ENCODE measurements around the gene SPATA22.

SPATA22 gene

GRCh38 chr17:3507071-3507470 is 35.5 kb upstream of the SPATA22 start:
- TF ChIP-seq, protein P1, sequence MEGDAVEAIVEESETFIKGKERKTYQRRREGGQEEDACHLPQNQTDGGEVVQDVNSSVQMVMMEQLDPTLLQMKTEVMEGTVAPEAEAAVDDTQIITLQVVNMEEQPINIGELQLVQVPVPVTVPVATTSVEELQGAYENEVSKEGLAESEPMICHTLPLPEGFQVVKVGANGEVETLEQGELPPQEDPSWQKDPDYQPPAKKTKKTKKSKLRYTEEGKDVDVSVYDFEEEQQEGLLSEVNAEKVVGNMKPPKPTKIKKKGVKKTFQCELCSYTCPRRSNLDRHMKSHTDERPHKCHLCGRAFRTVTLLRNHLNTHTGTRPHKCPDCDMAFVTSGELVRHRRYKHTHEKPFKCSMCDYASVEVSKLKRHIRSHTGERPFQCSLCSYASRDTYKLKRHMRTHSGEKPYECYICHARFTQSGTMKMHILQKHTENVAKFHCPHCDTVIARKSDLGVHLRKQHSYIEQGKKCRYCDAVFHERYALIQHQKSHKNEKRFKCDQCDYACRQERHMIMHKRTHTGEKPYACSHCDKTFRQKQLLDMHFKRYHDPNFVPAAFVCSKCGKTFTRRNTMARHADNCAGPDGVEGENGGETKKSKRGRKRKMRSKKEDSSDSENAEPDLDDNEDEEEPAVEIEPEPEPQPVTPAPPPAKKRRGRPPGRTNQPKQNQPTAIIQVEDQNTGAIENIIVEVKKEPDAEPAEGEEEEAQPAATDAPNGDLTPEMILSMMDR (IDR thresholded peaks at IDR 0.05) = no peak

- TF ChIP-seq, protein P1 (IDR thresholded peaks at IDR 0.05) = no peak
Observed at GRCh38 chr17:3506054-3506453, 34.4 kb upstream of the SPATA22 start.

- TF ChIP-seq, protein P1 (IDR thresholded peaks at IDR 0.05) = no peak
Observed at GRCh38 chr17:3505008-3505407, 33.4 kb upstream of the SPATA22 start.

DNA sequence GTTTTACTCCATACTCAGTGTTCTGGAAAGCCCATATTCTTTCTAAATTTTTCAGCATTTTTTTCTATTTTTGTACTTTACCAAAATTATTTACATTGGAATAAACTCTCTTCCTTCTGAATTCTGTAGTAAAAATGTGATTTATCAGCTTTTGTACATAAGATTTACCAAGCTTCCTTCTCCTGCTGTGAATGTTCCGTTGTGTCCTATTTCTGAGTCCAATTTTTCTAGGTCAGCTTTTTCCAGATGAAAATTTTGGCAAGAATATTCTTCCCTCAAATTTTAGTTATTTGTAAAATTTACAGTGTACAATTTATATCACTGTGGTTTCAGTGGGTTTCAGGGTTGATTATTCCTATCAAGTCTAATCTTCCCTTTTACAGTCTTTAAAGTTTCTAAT is 31.7 kb upstream of the SPATA22 start:
- TF ChIP-seq, protein P1 (IDR thresholded peaks at IDR 0.05) = no peak

DNA sequence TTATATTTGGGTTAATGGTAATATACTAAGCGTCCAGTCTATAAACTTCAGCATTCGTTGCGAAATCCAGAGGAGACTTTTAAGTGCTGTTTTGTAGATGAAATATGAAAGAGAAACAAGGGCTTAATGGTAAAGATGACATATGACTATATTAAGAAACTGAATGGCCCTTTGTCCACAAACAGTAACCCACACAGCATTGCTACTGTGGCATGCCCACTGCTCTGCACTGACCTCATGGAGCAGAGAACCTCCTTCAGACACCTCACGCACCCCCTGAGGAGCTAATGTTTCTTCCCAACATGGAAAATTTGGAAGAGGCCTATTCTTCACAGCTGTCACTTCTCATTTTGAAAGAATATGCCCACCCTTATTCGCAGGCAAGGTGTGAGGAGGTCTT is 30.8 kb upstream of the SPATA22 start:
- TF ChIP-seq, protein P1 (IDR thresholded peaks at IDR 0.05) = no peak

DNA sequence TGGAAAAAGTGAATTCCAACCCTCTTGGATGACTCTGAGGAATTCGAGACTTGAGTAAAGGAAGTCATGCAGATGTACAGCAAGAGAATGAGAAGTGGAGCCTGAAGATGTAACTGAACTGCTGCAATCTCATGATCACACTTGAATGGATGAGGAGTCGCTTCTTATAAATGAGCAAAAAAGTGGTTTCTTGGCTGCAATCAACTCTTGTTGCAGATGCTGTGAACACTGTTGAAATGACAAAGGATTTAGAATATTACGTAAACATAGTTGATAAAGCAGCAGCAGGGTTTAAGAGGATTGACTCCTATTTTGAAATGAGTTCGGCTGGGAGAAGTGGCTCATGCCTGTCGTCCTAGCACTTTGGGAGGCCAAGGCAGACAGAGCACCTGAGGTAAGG is 29.7 kb upstream of the SPATA22 start:
- TF ChIP-seq, protein P1 (IDR thresholded peaks at IDR 0.05) = no peak

GRCh38 chr17:3497101-3497500 is 25.5 kb upstream of the SPATA22 start:
- TF ChIP-seq, protein P1 (IDR thresholded peaks at IDR 0.05) = no peak

DNA sequence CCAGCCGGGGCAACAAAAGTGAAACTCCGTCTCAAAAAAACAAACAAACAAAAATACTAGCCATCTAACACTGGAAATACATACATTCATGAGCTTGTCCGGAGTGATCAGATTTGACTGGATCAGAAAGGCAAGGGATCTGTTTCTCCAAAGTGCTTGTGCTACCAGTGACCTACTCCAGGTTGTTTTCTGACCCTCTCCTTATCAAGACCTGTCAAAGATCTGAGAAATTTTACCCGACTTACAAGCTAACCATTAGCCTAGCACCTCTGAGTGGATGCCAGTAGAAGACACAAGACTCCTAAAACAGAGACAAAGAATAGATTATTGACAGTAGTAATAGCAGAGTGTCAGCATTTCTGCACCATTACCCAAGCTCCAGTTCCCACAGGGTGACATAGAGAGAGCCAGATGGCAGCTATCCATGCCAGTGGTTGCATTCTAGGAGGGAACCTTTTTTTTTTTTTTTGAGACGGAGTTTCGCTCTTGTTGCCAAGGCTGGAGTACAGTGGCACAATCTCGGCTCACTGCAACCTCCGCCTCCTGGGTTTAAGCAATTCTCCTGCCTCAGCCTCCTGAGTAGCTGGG is 14.0 kb upstream of the SPATA22 start:
- TF ChIP-seq, protein P1 (IDR thresholded peaks at IDR 0.05) = no peak

All from LNCAP (cell line).